GM19193 (cell line): ENCODE measurements around the gene PLEKHJ1.

Source experiments
- POLR2A ChIP-seq: IDR thresholded peaks from 4 replicates; pipeline ENCODE4 v1.6.1; 2011; ENCODE audit not compliant: insufficient read depth, insufficient read length; ENCODE audit errors: extremely low read depth

PLEKHJ1 gene

DNA sequence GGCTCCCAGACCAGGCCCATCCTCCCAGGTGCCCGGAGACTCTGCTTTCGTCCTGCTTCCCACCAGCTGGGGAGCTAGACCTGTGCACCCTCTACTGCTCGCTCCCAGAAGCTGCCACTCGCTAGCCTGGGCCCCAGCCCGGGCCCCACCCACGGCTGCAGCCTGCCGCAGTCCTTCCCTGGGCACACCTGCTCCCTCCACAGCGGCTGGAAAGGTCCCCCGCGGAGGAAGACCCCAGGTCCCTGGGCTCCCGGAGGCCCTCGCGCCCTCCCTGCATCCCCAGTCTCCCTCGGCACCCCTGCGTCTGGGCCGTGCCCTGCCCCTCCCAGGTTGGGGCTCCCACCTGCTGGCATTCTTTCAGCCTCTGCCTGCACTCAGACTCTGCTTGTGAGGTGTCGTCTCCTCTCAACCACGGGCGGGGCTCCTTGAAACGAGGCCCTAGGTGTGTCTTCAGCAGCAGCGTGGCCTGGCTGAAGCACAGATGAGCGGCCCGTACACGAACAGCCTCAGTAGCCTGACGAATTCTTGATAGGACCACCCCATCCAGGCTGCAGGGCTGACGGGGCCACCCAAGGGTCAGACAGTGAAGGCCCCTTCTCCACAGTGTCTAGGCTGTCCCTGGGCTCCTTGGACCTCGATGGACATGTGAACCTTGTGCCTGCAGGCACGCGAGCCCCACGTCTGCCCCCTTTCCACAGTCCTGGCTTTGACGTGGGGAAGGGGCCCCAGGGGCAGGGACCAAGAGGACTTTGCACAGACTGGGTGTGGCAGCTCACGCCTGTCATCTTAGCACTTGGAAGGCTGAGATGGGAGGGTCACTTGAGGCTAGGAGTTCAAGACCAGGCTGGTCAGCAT is 44.4 kb downstream of the PLEKHJ1 start:
- TF ChIP-seq POLR2A = no peak

DNA sequence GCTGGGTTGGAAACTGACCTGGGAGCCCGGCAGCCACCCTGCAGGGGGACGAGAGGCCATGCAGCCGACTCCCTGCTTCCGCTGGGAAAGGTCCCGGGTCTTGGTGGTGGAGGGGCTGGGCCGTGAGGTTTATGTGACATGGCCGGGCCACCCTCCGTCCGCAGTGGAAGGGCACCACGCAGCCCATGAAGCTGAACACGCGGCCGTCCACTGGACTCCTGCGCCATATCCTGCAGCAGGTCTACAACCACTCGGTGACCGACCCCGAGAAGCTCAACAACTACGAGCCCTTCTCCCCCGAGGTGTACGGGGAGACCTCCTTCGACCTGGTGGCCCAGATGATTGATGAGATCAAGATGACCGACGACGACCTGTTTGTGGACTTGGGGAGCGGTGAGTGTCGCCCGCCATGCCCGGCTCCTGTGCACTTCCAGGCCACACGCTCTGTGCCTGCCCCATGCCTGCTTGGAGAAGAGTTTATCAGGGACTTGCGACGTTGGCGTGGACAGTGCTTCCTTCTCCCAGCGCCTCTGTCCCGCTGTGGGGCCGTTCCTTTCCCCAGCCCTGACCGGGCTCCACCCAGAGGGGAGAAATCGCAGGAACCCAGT is 45.2 kb downstream of the PLEKHJ1 start:
- no peak for TF ChIP-seq POLR2A

DNA sequence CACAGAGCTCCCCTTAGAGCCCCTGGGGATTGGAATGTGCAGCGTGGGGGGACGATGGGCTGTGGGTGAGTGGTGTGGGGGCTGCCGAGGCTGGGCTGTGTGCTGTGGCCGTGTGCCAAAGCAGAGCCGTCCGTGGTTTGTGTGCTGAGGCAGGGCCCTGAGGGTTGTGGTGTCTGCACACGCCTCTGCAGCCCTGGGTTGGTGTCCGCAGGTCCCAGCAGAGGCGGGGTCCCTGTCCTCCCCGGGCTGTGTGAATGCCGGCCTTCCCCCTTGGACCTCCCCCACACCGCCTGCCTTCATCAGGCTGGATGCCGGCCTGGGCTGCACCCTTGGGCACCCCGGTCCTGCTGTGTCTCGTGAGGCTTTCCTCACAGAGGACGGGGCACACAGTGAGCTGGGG is 46.2 kb downstream of the PLEKHJ1 start:
- no peak for TF ChIP-seq POLR2A

DNA sequence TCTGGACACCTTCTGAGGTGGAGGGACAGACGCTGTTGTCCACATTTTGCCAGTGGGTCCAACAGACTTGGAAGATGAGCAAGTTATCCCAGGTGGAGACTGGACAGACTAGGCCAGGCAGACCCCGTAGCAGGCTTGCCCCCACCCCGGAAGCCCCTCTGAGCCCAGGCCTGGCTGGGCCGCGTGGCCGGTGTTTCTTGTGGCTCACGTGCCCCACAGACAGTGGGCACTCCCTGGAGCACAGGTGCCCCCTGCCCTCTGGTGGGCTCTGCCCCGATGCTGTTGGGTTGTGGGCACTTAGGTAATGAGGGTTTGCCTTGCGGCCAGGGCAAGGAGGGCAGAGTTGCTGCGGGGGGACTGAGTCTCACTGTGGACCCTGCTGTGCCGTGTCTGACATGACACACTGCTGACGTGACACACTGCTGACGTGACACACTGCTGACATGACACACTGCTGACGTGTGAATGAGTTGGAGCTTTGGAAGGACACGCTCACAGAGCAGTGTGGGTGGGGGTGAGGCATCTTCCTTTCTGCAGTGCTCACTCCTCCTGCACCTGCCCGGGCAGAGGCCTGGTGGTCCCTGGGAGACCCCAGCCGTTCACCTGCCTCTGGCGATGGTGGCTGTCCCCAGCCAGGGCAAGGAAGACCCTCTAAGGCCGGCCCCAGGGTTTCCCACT is 47.3 kb downstream of the PLEKHJ1 start:
- no peak for TF ChIP-seq POLR2A

DNA sequence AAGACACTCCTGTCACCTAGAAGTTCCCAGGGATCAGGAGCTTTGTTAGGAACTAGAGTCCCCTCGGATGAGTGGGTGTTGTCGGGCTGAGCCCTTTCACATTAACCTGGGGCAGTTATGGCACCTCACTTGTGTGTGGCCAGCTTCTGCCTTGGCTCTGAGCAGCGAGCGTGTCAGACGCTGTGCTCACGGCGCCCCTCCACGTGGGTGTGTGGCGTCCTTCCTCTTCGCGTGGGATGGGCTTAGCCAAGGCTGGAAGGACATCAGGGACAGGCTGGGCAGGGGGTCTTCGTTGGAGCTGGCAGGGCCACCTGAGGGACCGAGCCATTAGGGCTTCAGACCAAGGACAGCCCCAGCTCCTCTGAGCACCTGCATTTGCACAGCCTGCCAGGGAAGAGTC is 49.0 kb downstream of the PLEKHJ1 start:
- no peak for TF ChIP-seq POLR2A

DNA sequence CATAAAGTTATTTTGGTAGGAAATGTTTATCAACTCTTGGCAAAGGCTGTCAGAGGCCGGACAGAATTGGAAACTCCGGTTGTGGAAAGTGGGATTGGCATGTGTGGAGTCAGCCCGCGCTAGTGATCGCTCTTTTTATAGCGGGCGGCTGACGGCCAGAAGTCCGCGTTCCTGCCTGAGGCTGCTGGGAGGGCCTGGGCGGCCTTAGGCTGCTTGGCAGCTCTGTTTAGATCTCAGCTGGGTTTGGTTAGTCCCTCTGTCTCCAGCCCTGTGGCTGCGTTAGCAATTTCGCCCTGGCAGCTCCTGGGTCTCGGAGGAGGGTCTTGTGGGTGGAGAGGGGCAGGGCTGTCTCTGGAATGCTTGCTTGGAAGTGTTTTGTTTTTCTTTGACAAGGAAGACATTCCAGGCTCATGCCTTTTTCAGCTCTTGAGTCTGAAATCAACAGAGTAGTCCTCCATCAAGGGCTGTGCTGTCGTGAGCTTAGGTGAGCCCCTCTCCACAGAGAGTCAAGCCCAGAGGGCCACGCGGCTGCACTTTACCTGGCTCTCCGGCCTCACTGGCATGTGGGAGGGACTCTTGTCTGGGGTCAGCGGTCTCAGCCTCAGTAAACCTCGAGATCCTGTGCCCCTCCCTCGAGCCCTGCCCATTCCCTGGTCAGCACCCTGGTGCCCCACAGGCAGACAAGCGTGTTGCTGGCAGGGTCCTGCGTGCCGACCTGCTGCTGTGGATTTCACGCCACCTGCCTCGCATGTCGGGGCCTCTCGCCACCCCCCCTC is 49.9 kb downstream of the PLEKHJ1 start:
- TF ChIP-seq POLR2A = no peak

DNA sequence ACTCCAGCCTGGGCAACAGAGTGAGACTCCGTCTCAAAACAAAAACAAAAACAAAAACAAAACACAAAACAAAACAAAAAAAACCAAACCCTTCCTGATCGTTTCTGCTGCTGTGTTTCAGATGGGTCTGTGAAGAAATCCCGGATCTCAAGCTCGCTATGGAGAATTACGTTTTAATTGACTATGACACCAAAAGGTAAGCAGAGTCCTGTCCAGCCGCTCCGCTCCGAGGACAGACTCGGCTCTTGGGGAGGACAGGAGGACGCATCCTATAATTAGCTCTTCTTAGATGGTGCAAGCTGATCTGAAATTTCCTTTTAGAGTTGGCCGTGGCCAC is 50.4 kb downstream of the PLEKHJ1 start:
- TF ChIP-seq POLR2A = no peak

DNA sequence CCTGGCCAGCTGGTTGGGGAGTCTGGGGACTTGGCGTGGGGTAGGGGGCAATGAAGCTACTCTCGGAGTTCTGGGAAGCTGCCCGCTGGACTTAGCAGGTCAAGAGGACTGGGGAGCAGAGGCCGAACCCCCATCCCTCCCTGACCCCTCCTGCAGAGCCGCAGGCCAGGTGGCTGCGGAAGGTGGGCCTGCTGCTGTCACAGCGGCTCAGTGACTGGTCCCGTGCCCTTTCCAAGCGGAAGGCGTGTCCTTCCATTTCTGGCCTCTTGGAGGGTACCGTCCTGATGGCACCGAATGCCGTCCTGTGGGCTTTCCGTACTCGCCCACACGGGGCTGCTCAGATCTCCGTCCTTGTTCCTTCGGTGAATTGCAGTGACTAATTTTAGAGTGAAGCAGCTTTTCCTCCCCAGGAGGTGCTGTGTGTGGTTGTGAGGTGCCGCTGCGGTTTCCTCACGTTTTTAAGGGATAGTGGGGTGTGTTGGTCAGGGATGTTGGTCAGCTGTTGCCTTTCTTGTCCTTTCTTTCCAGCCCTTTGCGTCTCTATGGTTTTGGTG is 51.6 kb downstream of the PLEKHJ1 start:
- TF ChIP-seq POLR2A = no peak
